AG04449 (cell line): ENCODE measurements around the gene ZNF502.
A peak's percentile ranks its signal among the peaks of the same experiment; 100 is the strongest.

Source experiments
- CTCF ChIA-PET: fragments of 350-600 bp; formaldehyde crosslinking; extraction: SDS; loops from one replicate; lab custom pipeline; 2021; ENCODE audit warnings: antibody characterized with exemption; lab: Yijun Ruan, JAX
- POLR2A ChIA-PET: fragments of 400-600, 350-600 bp; formaldehyde crosslinking; extraction: SDS; loops from one replicate; lab custom pipeline; 2020; ENCODE audit warnings: antibody characterized with exemption, inconsistent platforms; lab: Yijun Ruan, JAX
- DNase-seq: peaks from one replicate; pipeline ENCODE4 v3.0.0-alpha.2; 2010; ENCODE audit warnings: low read depth, low spot score
- H3K4me3 ChIP-seq: 2 replicates; pipeline ENCODE4 v1.5.1; 2011; ENCODE audit warnings: low read depth, mild to moderate bottlenecking, control low read depth, low read length
- CTCF ChIP-seq: IDR thresholded peaks from one replicate; pipeline ENCODE4 v1.5.1; 2011; ENCODE audit warnings: mild to moderate bottlenecking, moderate library complexity, low read length, control low read depth, inconsistent platforms; ENCODE audit not compliant: insufficient read depth; ENCODE audit errors: missing control alignments

ZNF502 gene

DNA sequence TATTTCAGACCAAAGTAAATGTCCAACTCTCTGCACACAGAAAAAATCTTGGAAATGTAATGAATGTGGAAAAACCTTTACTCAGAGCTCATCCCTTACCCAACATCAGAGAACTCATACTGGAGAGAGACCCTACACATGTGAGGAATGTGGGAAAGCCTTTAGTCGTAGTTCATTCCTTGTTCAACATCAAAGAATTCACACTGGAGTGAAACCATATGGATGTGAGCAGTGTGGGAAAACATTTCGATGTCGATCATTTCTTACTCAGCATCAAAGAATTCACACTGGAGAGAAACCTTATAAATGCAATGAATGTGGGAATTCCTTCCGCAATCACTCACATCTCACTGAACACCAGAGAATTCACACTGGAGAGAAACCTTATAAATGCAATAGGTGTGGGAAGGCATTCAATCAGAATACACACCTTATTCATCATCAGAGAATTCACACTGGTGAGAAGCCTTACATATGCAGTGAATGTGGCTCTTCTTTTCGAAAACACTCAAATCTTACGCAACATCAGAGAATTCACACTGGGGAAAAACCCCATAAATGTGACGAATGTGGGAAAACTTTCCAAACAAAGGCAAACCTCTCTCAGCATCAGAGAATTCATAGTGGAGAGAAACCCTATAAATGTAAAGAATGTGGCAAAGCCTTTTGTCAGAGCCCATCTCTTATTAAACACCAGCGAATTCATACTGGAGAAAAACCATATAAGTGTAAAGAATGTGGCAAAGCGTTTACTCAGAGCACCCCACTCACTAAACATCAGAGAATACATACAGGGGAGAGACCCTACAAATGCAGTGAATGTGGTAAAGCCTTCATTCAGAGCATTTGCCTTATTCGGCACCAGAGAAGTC is 9.0 kb downstream of the ZNF502 start:
- no peak for TF ChIP-seq CTCF
- H3K4me3 ChIP-seq = no peak overlapping the region
- no peak for DNase-seq
- POLR2A ChIA-PET = no interaction called here
- CTCF ChIA-PET = no interaction called here

DNA sequence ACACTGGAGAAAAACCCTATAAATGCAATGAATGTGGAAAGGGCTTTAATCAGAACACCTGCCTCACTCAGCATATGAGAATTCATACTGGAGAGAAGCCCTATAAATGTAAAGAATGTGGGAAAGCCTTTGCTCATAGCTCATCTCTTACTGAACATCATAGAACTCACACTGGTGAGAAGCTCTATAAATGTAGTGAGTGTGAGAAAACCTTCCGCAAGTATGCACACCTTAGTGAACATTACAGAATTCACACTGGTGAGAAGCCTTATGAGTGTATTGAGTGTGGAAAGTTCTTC is 9.6 kb downstream of the ZNF502 start:
- no peak for TF ChIP-seq CTCF
- no peak overlapping the region for H3K4me3 ChIP-seq
- POLR2A ChIA-PET = no interaction called here
- CTCF ChIA-PET = no interaction called here
- DNase-seq = no peak

DNA sequence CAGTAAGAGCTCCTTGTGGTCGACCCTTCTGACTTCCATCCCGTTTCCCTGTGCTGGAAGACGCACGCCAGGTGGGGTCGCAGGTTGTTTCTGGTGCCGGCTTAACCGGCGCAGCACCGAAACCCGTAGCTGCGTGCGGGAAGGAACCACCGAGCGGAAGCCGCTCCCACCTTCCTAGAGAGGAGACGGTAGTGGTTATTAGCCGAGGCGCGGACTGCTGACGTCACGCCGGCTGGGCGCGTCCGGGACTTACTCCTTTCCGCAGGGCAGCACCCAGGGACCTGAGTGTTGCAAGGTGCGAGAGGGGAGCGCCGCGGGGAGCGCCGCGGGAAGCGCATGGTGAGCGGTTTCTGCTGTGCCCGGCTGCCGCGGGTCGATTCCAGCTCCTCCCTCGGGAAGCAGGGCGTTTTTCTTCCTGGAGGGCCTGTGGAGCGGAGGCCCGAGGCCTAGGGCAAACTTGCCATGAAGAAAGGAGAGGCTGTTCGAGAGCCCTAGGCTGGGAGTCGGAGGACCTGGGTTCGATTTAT is 17.0 kb downstream of the ZNF502 start, which contains the start of gene ZNF501:
Gene ZNF501, plus strand, starts transcription at position 252 of the 527 bp plus-strand sequence. CDS start 4,787 bp downstream, outside the sequence.
- CTCF ChIA-PET = interaction anchor here (1.3 to 1.8 kb wide), 4 partner anchors 11 to 180 kb away, joined by 3 to 4 read pairs (median 3); no protein-coding TSS in a partner anchor
- peak within 1 kb of the TSS; percentile 79 for H3K4me3 ChIP-seq

GRCh38 chr3:44734646-44735168 is 22.2 kb downstream of the ZNF502 start:
- TF ChIP-seq CTCF = no peak
- POLR2A ChIA-PET = no interaction called here
- CTCF ChIA-PET = no interaction called here
- no peak overlapping the region for H3K4me3 ChIP-seq
- DNase-seq = no peak

More for the DNA sequence above, 17.0 kb downstream of the ZNF502 start, which contains the start of gene ZNF501:
- TF ChIP-seq CTCF = no peak
- POLR2A ChIA-PET = interaction anchor here (1.4 kb wide), 1 partner anchor 17 kb away, joined by 7 read pairs; the partner anchor contains the start of gene ZNF502
- peak; percentile 31 for DNase-seq

DNA sequence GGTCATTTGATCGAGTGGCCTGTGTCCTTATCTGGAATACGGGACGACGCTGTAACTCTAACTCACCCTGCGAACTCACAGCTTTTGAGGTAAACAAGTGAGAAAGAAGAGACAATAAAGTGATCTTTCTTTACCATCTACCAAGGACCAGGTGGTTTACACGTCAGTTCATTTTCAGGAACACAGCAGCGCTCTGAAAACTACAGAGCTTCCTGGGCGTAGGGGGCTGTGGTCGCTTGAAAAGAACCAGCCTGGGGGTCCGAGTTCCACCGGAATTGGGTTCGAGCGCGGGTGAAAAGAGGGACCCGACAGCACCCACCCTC is 48.6 kb downstream of the ZNF502 start:
- POLR2A ChIA-PET = interaction anchor here (0.6 to 1.8 kb wide), 3 partner anchors 25 to 658 kb away, joined by 3 to 4 read pairs (median 3); partner anchors contain the start of gene ZNF502
- DNase-seq = no peak
- CTCF ChIA-PET = interaction anchor here (2.5 kb wide), 1 partner anchor 153 kb away, joined by 12 read pairs; no protein-coding TSS in a partner anchor
- peak overlapping the region; percentile 91 for H3K4me3 ChIP-seq
- TF ChIP-seq CTCF = no peak
